Activated naive CD8-positive, alpha-beta T cell treated with anti-CD3 and anti-CD28 coated beads for 36 hours (primary cell): ENCODE results near the gene MAGEB4. TPM values are rescaled to one million over a fixed set of nuclear protein-coding genes. Genes with fewer than 3 reads are reported as not detected.

Source experiments
- DNase-seq: peaks from one replicate; pipeline ENCODE4 v3.0.0; 2021
- H3K27ac Mint-ChIP-seq: one replicate; pipeline ENCODE4 v1.8.0; 2022; ENCODE audit warnings: mild to moderate bottlenecking, moderate library complexity, mixed read lengths
- H3K27me3 Mint-ChIP-seq: one replicate; pipeline ENCODE4 v1.8.0; 2022; ENCODE audit warnings: mild to moderate bottlenecking, mixed read lengths
- H3K36me3 Mint-ChIP-seq: one replicate; pipeline ENCODE4 v1.8.0; 2021; ENCODE audit warnings: mild to moderate bottlenecking, mixed read lengths
- H3K4me1 Mint-ChIP-seq: one replicate; pipeline ENCODE4 v1.8.0; 2021; ENCODE audit warnings: mixed read lengths
- H3K4me3 Mint-ChIP-seq: one replicate; pipeline ENCODE4 v1.8.0; 2022; ENCODE audit warnings: mild to moderate bottlenecking, moderate library complexity, mixed read lengths
- H3K9me3 Mint-ChIP-seq: one replicate; pipeline ENCODE4 v1.8.0; 2022; ENCODE audit warnings: mixed read lengths
- total RNA-seq, 2 experiments: library from RNA; stranded (reverse); gene quantifications; one replicate each; pipeline ENCODE4 v1.2.3, GENCODE V29; 2021

MAGEB4 gene
- total RNA-seq, 2 experiments from 2014 or later = not detected

GRCh38 chrX:30261012-30261411, 19.2 kb downstream of the MAGEB4 start:
- Mint-ChIP-seq H3K4me3 (no peak overlapping the region), H3K9me3 (no peaks in the 10 kb centered on the region), H3K36me3 (no peaks in the 10 kb centered on the region), H3K4me1 (no peaks in the 10 kb centered on the region), H3K27ac (no peak overlapping the region), H3K27me3 (no peaks in the 10 kb centered on the region)
- DNase-seq = no peak

GRCh38 chrX:30262763-30263162, 21.0 kb downstream of the MAGEB4 start:
- no peak overlapping the region for H3K4me3 Mint-ChIP-seq
- DNase-seq = no peak
- no peaks in the 10 kb centered on the region for H3K27me3 Mint-ChIP-seq
- H3K4me1 Mint-ChIP-seq = no peaks in the 10 kb centered on the region
- no peaks in the 10 kb centered on the region for H3K9me3 Mint-ChIP-seq
- H3K27ac Mint-ChIP-seq = no peak overlapping the region
- H3K36me3 Mint-ChIP-seq = no peaks in the 10 kb centered on the region

GRCh38 chrX:30270639-30271038, 28.8 kb downstream of the MAGEB4 start:
- Mint-ChIP-seq H3K4me3 (no peak overlapping the region), H3K36me3 (no peaks in the 10 kb centered on the region), H3K27me3 (no peaks in the 10 kb centered on the region), H3K9me3 (no peaks in the 10 kb centered on the region), H3K27ac (no peak overlapping the region), H3K4me1 (no peaks in the 10 kb centered on the region)
- no peak for DNase-seq

GRCh38 chrX:30275498-30275897, 33.7 kb downstream of the MAGEB4 start:
- Mint-ChIP-seq H3K27ac (no peak overlapping the region), H3K9me3 (no peaks in the 10 kb centered on the region), H3K4me3 (no peak overlapping the region), H3K4me1 (no peaks in the 10 kb centered on the region), H3K36me3 (no peaks in the 10 kb centered on the region), H3K27me3 (no peaks in the 10 kb centered on the region)
- no peak for DNase-seq

- Mint-ChIP-seq H3K27ac (no peak overlapping the region), H3K4me1 (no peaks in the 10 kb centered on the region), H3K4me3 (no peak overlapping the region), H3K36me3 (no peaks in the 10 kb centered on the region), H3K27me3 (no peaks in the 10 kb centered on the region), H3K9me3 (no peaks in the 10 kb centered on the region)
- DNase-seq = no peak
Observed at GRCh38 chrX:30278365-30278764, 36.6 kb downstream of the MAGEB4 start.

- no peak overlapping the region for H3K27ac Mint-ChIP-seq
- no peak for DNase-seq
- no peak overlapping the region for H3K4me3 Mint-ChIP-seq
- H3K27me3 Mint-ChIP-seq = no peaks in the 10 kb centered on the region
- no peaks in the 10 kb centered on the region for H3K9me3 Mint-ChIP-seq
- no peaks in the 10 kb centered on the region for H3K4me1 Mint-ChIP-seq
- H3K36me3 Mint-ChIP-seq = no peaks in the 10 kb centered on the region
Observed at GRCh38 chrX:30280428-30280827, 38.6 kb downstream of the MAGEB4 start.

- H3K36me3 Mint-ChIP-seq = no peaks in the 10 kb centered on the region
- DNase-seq = no peak
- H3K4me1 Mint-ChIP-seq = no peaks in the 10 kb centered on the region
- H3K9me3 Mint-ChIP-seq = no peaks in the 10 kb centered on the region
- H3K27me3 Mint-ChIP-seq = no peaks in the 10 kb centered on the region
- no peak overlapping the region for H3K4me3 Mint-ChIP-seq
- no peak overlapping the region for H3K27ac Mint-ChIP-seq
Observed at GRCh38 chrX:30282527-30282926, 40.7 kb downstream of the MAGEB4 start.

GRCh38 chrX:30283456-30284200, 41.8 kb downstream of the MAGEB4 start:
- H3K27ac Mint-ChIP-seq = no peak overlapping the region
- no peaks in the 10 kb centered on the region for H3K9me3 Mint-ChIP-seq
- no peaks in the 10 kb centered on the region for H3K27me3 Mint-ChIP-seq

More at GRCh38 chrX:30283456-30284200, 41.8 kb downstream of the MAGEB4 start:
- no peaks in the 10 kb centered on the region for H3K4me1 Mint-ChIP-seq
- no peaks in the 10 kb centered on the region for H3K36me3 Mint-ChIP-seq
- H3K4me3 Mint-ChIP-seq = no peak overlapping the region
- DNase-seq = no peak

Other genes with a start within 250 kb of the MAGEB4 start
- gene MAGEB2, start 26.4 kb upstream of the MAGEB4 start, total RNA-seq = not detected
- not detected for gene MAGEB3, start 11.3 kb upstream of the MAGEB4 start, total RNA-seq
- not detected for gene MAGEB1, start 5.1 kb downstream of the MAGEB4 start, total RNA-seq
- gene NR0B1, start 67.4 kb downstream of the MAGEB4 start, total RNA-seq = not detected